Erythroblast (primary cell): ENCODE measurements around the gene PTGES3L.
A peak's percentile ranks its signal among the peaks of the same experiment; 100 is the strongest.
"Not testable (repeated sequence)": the region's sequence is repeated elsewhere in the genome, so short reads cannot be mapped to it uniquely, and the experiment has no call there.

Experiments used
- DNase-seq, 2 experiments: peaks; one replicate each; lab custom pipeline; 2025; lab: John Stamatoyannopoulos, UW
- GATA1 ChIP-seq: IDR thresholded peaks from 2 replicates; pipeline ENCODE4 v1.6.1; 2011; ENCODE audit warnings: low read depth, mild to moderate bottlenecking, control low read depth, low read length, moderate library complexity
- POLR2A ChIP-seq: IDR thresholded peaks from 2 replicates; pipeline ENCODE4 v1.6.1; 2011; ENCODE audit warnings: mild to moderate bottlenecking, low read length

The PTGES3L gene

GRCh38 chr17:42980274-42980765 is 440 bp upstream of the PTGES3L start, which contains the start of gene RUNDC1:
Gene RUNDC1 (plus strand): TSS chr17:42980565. CDS start chr17:42980577, 12 bp downstream.
- DNase-seq: peak; percentile 93 to 96
- TF ChIP-seq POLR2A: peak; percentile 60
- no peak for TF ChIP-seq GATA1

- not testable (repeated sequence) for DNase-seq
Measured at GRCh38 chr17:42975701-42976100, 4.2 kb downstream of the PTGES3L start.

- TF ChIP-seq POLR2A: no peak
- no peak for TF ChIP-seq GATA1
- DNase-seq: no peak
Measured at GRCh38 chr17:42975265-42975664, 4.6 kb downstream of the PTGES3L start.

GRCh38 chr17:42973323-42973722 is 6.6 kb downstream of the PTGES3L start:
- not testable (repeated sequence) for DNase-seq

- no peak for TF ChIP-seq GATA1
- no peak for TF ChIP-seq POLR2A
- no peak for DNase-seq
Measured at GRCh38 chr17:42971589-42971988, 8.3 kb downstream of the PTGES3L start.

- peak in 1 of 2 experiments; percentile 12 for DNase-seq
- TF ChIP-seq POLR2A (no peak), GATA1 (no peak)
Measured at GRCh38 chr17:42969001-42969581, 10.8 kb downstream of the PTGES3L start.

- DNase-seq: no peak
- TF ChIP-seq POLR2A: no peak
- TF ChIP-seq GATA1: no peak
Measured at GRCh38 chr17:42967925-42968324, 12.0 kb downstream of the PTGES3L start.

- DNase-seq: peak; percentile 96
- TF ChIP-seq GATA1 (no peak), POLR2A (peak; percentile 92)
Measured at GRCh38 chr17:42964161-42964932, 15.5 kb downstream of the PTGES3L start, which contains the start of gene AARSD1. Gene AARSD1 (minus strand): TSS chr17:42964454. CDS start chr17:42964440, 14 bp downstream.

GRCh38 chr17:42953669-42954068 is 26.2 kb downstream of the PTGES3L start:
- no peak for DNase-seq
- TF ChIP-seq POLR2A: no peak
- no peak for TF ChIP-seq GATA1

GRCh38 chr17:42950044-42950783 is 29.7 kb downstream of the PTGES3L start:
- TF ChIP-seq GATA1: no peak
- TF ChIP-seq POLR2A: no peak
- no peak for DNase-seq

GRCh38 chr17:42946812-42947211 is 33.1 kb downstream of the PTGES3L start:
- TF ChIP-seq GATA1 (no peak), POLR2A (no peak)
- DNase-seq: no peak

- TF ChIP-seq GATA1 (no peak), POLR2A (no peak)
- DNase-seq: no peak
Measured at GRCh38 chr17:42944211-42944610, 35.7 kb downstream of the PTGES3L start.

- DNase-seq: peak; percentile 50 to 60
- no peak for TF ChIP-seq GATA1
Measured at GRCh38 chr17:42937712-42938596, 41.9 kb downstream of the PTGES3L start.

- DNase-seq: no peak
- TF ChIP-seq GATA1 (no peak), POLR2A (no peak)
Measured at GRCh38 chr17:42929497-42929844, 50.4 kb downstream of the PTGES3L start.
